ENCODE results near the gene TMEM72.

The TMEM72 gene

DNA sequence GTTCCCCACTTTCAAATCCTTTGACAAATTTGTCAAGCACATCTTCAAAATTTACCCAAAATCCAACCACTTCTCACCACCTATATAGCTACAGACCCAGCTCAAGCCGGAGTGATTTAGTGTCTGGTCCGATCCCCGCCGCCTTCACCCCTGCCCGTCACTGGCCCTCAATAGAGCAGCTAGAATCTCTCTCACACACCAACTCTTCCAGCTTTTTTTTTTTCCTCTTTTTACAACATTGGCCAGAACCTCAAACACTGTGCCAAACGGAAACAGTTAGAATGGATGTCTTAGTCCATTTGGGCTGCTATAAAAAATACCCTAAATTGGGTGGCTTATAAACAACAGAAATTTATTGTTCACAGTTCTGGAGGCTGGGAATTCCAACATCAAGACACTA lies 41.1 kb upstream of the TMEM72 start:
- Histone ChIP-seq H3K9ac (ENCODE audit: insufficient read length) (no peak overlapping the region), H3K36me3 (ENCODE audit: insufficient read depth, low read length) (no peaks in the 10 kb centered on the region), H3K4me3 (no peak overlapping the region), H3K27ac (no peak overlapping the region), H3K9me3 (ENCODE audit: low read depth, low read length) (no peaks in the 10 kb centered on the region)
- TF ChIP-seq POLR2AphosphoS5 (IDR thresholded peaks at IDR 0.05; ENCODE audit: borderline replicate concordance, low read depth, low read length) = no peak
- TF ChIP-seq FOXP2 (optimal IDR thresholded peaks at IDR 0.05; ENCODE audit: control extremely low read depth, extremely low read length, insufficient read depth) = no peak
- no peak for TF ChIP-seq EZH2 (IDR thresholded peaks at IDR 0.05)
- no peak for DNase-seq (ENCODE audit: low read depth, low spot score)

DNA sequence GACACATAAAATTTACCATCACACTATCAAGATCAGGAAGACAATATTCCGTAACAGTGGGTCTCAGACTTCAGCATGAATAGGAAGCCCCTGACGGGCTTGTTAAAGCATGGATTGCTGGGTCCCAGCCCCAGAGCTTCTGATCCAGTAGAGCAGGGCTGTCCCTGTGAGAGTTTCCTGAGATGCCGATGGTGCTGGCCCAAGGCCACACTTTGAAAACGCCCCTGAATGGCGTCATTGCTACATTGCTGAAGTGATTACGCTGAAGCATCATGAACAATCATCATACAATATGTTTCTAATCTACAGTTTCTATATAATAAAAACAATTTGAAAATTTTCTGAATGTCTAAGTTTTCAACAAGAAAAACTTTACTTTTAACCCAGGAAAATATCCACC lies 38.0 kb upstream of the TMEM72 start:
- Histone ChIP-seq H3K4me3 (no peak overlapping the region), H3K27ac (no peak overlapping the region), H3K9ac (ENCODE audit: insufficient read length) (no peak overlapping the region), H3K36me3 (ENCODE audit: insufficient read depth, low read length) (no peaks in the 10 kb centered on the region), H3K9me3 (ENCODE audit: low read depth, low read length) (no peaks in the 10 kb centered on the region)
- no peak for DNase-seq (ENCODE audit: low read depth, low spot score)
- TF ChIP-seq FOXP2 (optimal IDR thresholded peaks at IDR 0.05; ENCODE audit: control extremely low read depth, extremely low read length, insufficient read depth) (no peak), POLR2AphosphoS5 (IDR thresholded peaks at IDR 0.05; ENCODE audit: borderline replicate concordance, low read depth, low read length) (no peak), EZH2 (IDR thresholded peaks at IDR 0.05) (no peak)

- no peak overlapping the region for H3K9ac ChIP-seq (ENCODE audit: insufficient read length)
- no peak overlapping the region for H3K4me3 ChIP-seq
- no peak for TF ChIP-seq EZH2 (IDR thresholded peaks at IDR 0.05)
- no peak for TF ChIP-seq POLR2AphosphoS5 (IDR thresholded peaks at IDR 0.05; ENCODE audit: borderline replicate concordance, low read depth, low read length)
- TF ChIP-seq FOXP2 (optimal IDR thresholded peaks at IDR 0.05; ENCODE audit: control extremely low read depth, extremely low read length, insufficient read depth) = no peak
- H3K27ac ChIP-seq = no peak overlapping the region
- DNase-seq (ENCODE audit: low read depth, low spot score) = no peak
- no peaks in the 10 kb centered on the region for H3K36me3 ChIP-seq (ENCODE audit: insufficient read depth, low read length)
- H3K9me3 ChIP-seq (ENCODE audit: low read depth, low read length) = no peaks in the 10 kb centered on the region
Observed at GRCh38 chr10:44874166-44874565, 37.0 kb upstream of the TMEM72 start.

DNA sequence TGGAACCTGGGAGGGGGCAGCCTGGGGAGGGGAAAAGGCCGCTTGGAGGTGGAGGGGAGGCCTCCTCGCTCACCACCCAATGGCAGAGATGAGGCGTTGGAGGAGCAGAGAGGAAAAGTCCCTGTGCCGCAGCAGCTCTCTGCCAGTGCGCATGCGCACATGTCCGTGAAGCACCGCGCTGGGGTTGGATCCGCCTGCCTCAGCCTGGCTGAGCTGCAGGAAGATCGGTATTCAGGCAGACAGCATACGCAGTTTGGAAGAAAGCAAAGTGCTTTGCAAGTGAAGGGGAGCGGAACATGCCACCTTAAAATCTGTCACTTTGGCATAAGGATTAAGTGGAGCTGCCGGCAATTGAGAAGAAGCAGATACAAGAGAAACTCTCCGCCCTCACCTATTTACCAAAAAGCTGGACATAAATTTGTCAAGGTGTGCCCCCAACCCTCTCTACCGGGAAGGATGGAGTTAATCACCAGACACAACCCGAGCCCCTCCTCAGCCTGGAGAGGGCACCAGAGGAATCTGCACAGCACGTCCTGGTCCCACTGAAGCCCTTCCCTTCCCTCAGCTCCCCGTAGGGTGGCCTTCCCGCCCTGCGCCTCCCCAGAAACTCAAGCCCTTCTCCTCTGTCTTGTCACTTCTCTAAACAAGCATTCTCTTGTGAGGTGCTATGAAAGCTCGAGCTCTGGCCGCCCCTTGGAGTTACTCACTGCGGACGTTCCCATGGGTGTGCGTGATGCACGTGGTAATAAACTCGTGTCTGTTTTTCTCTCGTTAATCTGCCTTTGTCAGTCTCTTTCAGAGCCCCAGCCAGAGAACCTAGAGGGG lies 32.2 kb upstream of the TMEM72 start:
- H3K9ac ChIP-seq (ENCODE audit: insufficient read length) = no peak overlapping the region
- TF ChIP-seq POLR2AphosphoS5 (IDR thresholded peaks at IDR 0.05; ENCODE audit: borderline replicate concordance, low read depth, low read length) = no peak
- TF ChIP-seq EZH2 (IDR thresholded peaks at IDR 0.05) = no peak
- no peak for TF ChIP-seq FOXP2 (optimal IDR thresholded peaks at IDR 0.05; ENCODE audit: control extremely low read depth, extremely low read length, insufficient read depth)
- H3K4me3 ChIP-seq = no peak overlapping the region
- H3K27ac ChIP-seq = no peak overlapping the region
- no peak for DNase-seq (ENCODE audit: low read depth, low spot score)
- H3K9me3 ChIP-seq (ENCODE audit: low read depth, low read length) = no peaks in the 10 kb centered on the region
- no peaks in the 10 kb centered on the region for H3K36me3 ChIP-seq (ENCODE audit: insufficient read depth, low read length)

- no peak for TF ChIP-seq EZH2 (IDR thresholded peaks at IDR 0.05)
- TF ChIP-seq FOXP2 (optimal IDR thresholded peaks at IDR 0.05; ENCODE audit: control extremely low read depth, extremely low read length, insufficient read depth) = no peak
- TF ChIP-seq POLR2AphosphoS5 (IDR thresholded peaks at IDR 0.05; ENCODE audit: borderline replicate concordance, low read depth, low read length) = no peak
- no peak for DNase-seq (ENCODE audit: low read depth, low spot score)
- H3K9ac ChIP-seq (ENCODE audit: insufficient read length) = no peak overlapping the region
- H3K27ac ChIP-seq = no peak overlapping the region
- H3K36me3 ChIP-seq (ENCODE audit: insufficient read depth, low read length) = no peaks in the 10 kb centered on the region
- no peak overlapping the region for H3K4me3 ChIP-seq
- no peaks in the 10 kb centered on the region for H3K9me3 ChIP-seq (ENCODE audit: low read depth, low read length)
Observed at GRCh38 chr10:44879531-44879899, 31.6 kb upstream of the TMEM72 start.

GRCh38 chr10:44880090-44880715 lies 30.9 kb upstream of the TMEM72 start:
- H3K27ac ChIP-seq = no peak overlapping the region
- H3K36me3 ChIP-seq (ENCODE audit: insufficient read depth, low read length) = no peaks in the 10 kb centered on the region
- H3K9ac ChIP-seq (ENCODE audit: insufficient read length) = no peak overlapping the region
- no peaks in the 10 kb centered on the region for H3K9me3 ChIP-seq (ENCODE audit: low read depth, low read length)
- TF ChIP-seq POLR2AphosphoS5 (IDR thresholded peaks at IDR 0.05; ENCODE audit: borderline replicate concordance, low read depth, low read length) (no peak), EZH2 (IDR thresholded peaks at IDR 0.05) (no peak), FOXP2 (optimal IDR thresholded peaks at IDR 0.05; ENCODE audit: control extremely low read depth, extremely low read length, insufficient read depth) (no peak)
- no peak for DNase-seq (ENCODE audit: low read depth, low spot score)
- no peak overlapping the region for H3K4me3 ChIP-seq

- Histone ChIP-seq H3K36me3 (ENCODE audit: insufficient read depth, low read length) (no peaks in the 10 kb centered on the region), H3K9ac (ENCODE audit: insufficient read length) (no peak overlapping the region), H3K4me3 (no peak overlapping the region), H3K9me3 (ENCODE audit: low read depth, low read length) (no peaks in the 10 kb centered on the region), H3K27ac (no peak overlapping the region)
- TF ChIP-seq POLR2AphosphoS5 (IDR thresholded peaks at IDR 0.05; ENCODE audit: borderline replicate concordance, low read depth, low read length) = no peak
- no peak for TF ChIP-seq EZH2 (IDR thresholded peaks at IDR 0.05)
- no peak for TF ChIP-seq FOXP2 (optimal IDR thresholded peaks at IDR 0.05; ENCODE audit: control extremely low read depth, extremely low read length, insufficient read depth)
- DNase-seq (ENCODE audit: low read depth, low spot score) = no peak
Observed at GRCh38 chr10:44881649-44882048, 29.5 kb upstream of the TMEM72 start.

- no peaks in the 10 kb centered on the region for H3K36me3 ChIP-seq (ENCODE audit: insufficient read depth, low read length)
- TF ChIP-seq POLR2AphosphoS5 (IDR thresholded peaks at IDR 0.05; ENCODE audit: borderline replicate concordance, low read depth, low read length) (no peak), EZH2 (IDR thresholded peaks at IDR 0.05) (no peak), FOXP2 (optimal IDR thresholded peaks at IDR 0.05; ENCODE audit: control extremely low read depth, extremely low read length, insufficient read depth) (no peak)
- no peak overlapping the region for H3K27ac ChIP-seq
- no peaks in the 10 kb centered on the region for H3K9me3 ChIP-seq (ENCODE audit: low read depth, low read length)
- DNase-seq (ENCODE audit: low read depth, low spot score) = no peak
- no peak overlapping the region for H3K4me3 ChIP-seq
- H3K9ac ChIP-seq (ENCODE audit: insufficient read length) = no peak overlapping the region
Observed at GRCh38 chr10:44882166-44882720, 28.9 kb upstream of the TMEM72 start.
